ENCODE results near the gene CPNE8.

CPNE8 gene

DNA sequence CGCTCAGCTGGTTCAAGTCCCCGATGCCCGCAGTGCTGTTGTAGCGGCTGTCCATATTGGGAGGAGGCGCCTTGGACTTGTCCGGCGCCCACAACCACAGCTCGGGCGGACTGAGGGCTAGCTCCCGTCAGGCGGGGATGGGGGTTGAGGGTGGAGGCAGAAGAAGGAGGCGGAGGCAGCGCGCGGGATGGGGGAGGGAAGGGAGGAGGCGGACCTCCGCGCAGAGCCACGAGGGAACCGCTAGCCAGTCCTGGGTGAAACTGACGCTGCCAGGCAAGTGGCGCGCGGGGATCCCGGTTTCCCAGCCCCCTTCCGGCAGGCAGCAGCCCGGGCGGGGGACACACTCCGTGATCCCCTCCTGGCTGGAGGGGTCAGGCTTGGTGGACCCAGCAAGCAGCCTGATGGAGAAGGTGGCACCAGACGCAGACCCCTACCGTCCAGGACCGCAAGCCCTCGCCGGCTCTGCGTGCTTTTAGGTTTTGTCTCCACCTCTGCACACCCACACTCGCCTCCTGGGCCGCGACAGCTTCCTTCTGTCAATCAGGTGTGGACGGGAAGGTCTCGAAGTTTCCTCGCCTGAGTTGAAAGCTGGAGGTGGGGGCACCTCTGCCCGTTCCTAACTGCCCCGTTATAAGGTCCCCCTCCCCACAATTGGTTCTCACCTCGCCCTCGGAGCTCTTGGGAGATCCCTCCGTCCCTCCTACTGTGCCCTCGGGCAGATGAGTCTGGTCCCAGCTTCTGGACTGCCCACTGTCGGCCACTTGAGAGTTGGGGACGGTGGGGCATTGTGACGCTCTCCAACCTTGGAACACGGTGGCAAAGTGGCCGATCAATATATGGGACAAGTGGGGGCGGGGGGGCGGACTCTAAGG is at the start of gene CPNE8:
CPNE8 (minus strand) TSS at position 112 of the 872 bp plus-strand sequence; CDS start at position 55, 57 bp downstream.
- DNase-seq (ENCODE audit: low spot score), result no peak

DNA sequence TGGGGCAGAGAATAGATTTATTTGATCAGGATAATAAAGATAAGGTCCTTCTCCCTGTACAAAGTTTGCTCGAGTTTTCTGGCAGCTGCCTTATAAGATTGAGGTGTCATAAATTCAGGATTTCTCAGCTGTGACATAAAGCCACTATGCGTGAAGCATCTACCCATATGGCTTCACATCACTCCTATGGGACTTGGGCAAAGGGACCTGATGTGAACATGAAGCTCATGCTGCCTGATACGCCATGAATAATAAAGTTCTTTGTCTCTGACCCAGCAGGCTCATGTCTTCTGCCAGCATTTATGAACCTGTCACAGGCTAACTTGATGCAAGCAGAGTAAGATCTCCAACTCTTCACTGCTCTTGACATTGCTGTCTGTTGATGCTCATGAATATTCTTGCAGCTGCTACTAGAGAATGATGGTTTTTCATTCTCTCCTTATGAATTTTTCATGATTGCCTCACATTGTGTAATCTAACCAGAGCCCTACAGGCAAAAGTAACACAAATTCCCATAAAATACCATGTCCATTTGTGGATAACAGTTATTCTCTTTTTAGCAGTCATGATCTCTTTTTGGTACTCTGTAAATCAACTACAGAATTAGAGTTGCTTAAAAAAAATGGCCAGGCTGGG is 49.0 kb upstream of the CPNE8 start:
- DNase-seq (ENCODE audit: low spot score), result no peak

DNA sequence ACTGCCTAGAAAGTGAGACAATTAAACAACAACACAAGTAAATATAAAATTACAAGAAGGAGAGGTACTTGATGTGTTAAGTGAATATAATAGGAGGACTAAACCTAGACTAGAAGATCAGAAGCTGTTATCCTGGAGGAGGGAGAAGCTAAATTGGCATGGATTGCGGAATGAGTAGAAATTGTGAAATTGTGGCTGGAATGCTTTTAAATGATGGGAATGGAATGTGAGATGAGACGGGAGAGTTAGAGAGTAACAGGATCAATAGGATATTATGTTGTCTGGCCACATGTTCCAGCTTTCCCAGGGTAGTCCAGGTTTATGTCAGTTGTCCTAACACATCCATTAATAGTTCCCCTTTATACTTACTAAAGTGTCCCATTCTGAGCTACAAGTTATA is 44.0 kb upstream of the CPNE8 start:
- no peak for DNase-seq (ENCODE audit: low spot score)

GRCh38 chr12:38934686-38935085 is 29.3 kb upstream of the CPNE8 start:
- no peak for DNase-seq (ENCODE audit: low spot score)

GRCh38 chr12:38934078-38934584 is 28.7 kb upstream of the CPNE8 start:
- peak; percentile 13 for DNase-seq (ENCODE audit: low spot score)

DNA sequence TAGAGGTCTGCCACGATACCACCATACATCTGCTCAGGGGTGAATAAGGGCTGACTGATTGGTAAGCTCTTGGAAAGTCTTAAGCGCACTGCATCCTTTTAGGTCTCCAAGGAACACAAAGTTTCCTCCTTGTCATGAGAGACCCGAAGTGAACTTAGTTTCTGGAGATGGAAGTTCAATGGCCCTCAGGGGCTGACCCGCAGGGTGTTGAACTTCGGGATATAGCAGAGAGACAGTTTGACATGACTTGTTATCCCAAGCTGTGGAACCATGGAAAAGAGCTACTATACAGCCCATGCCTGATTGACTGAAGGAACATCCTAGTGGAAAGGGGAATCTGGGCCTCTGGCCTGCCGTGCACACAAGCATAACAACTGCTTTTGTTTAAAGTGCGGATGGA is 26.9 kb upstream of the CPNE8 start:
- DNase-seq (ENCODE audit: low spot score), result no peak

GRCh38 chr12:38931461-38931860 is 26.1 kb upstream of the CPNE8 start:
- no peak for DNase-seq (ENCODE audit: low spot score)

DNA sequence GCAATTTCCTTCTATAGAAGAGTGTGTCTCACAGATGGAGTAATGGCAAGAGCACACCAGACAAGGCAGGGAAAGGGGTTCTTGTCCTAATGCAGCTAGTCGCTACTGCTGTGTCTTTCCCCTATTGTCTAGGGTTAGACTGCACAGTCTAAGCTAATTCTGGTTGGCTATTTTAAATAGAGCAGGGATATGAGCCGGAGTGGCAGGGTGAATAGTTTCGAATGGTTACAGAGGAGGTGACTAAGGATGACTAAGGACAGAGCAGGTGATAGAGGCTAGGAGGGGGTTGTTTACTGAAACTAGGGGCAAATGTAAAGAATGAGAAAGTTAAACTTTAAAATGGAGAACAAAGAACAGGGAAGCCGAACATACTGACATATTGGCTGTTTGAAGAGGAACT is 25.6 kb upstream of the CPNE8 start:
- no peak for DNase-seq (ENCODE audit: low spot score)

- DNase-seq (ENCODE audit: low spot score), result no peak
These were observed 21.1 kb upstream of the CPNE8 start for GRCh38 chr12:38926501-38926900.

DNA sequence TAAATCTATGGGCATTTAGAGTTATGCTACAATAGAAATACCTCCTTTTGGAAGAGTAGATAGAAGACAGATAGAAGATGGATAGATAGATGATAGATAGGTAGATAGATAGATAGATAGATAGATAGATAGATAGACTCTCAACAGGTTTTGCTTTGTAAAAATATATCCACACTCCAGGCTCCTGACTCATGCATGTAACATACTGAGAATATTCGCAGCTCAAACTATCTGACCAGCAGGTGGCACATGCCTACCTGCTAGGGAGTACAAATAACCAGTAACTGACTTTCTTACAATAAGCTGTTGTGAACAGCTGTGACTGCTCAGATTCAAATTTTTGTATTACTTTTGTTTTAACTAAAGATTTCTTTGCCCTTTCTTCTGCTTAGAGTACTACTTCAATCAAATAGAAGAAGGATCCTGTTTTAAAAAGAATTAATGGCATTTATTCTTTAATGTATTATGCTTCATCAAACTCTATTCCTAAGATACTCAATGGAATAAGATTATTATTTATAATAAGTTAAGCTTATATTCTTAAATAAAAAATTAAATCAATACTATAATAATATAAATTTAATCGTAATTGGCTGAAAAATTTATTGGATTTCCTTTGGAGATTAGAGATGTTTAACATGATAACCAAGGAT is 15.8 kb upstream of the CPNE8 start:
- DNase-seq (ENCODE audit: low spot score), result no peak

DNA sequence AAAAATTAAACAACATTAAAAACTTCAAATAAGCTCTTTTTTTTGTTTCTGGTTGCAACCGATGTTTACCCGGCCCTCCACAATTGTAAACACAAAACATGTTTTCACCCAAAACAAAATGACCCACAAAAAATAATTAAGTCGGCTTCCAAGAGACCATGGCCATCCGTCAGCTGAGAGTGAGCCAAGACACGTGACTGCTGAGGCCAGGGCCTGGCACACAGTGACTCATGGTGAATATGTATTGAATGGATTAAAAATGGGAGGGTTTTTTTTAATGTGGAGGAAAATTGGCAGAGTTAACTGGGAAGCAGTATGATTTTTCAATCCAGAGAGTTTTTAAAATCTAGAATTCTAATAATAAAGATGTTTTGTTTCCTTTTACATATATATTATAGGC is 13.8 kb upstream of the CPNE8 start:
- DNase-seq (ENCODE audit: low spot score), result no peak

- no peak for DNase-seq (ENCODE audit: low spot score)
These were observed 10.2 kb upstream of the CPNE8 start for GRCh38 chr12:38915429-38916182.

GRCh38 chr12:38912116-38912515 is 6.7 kb upstream of the CPNE8 start:
- no peak for DNase-seq (ENCODE audit: low spot score)

DNA sequence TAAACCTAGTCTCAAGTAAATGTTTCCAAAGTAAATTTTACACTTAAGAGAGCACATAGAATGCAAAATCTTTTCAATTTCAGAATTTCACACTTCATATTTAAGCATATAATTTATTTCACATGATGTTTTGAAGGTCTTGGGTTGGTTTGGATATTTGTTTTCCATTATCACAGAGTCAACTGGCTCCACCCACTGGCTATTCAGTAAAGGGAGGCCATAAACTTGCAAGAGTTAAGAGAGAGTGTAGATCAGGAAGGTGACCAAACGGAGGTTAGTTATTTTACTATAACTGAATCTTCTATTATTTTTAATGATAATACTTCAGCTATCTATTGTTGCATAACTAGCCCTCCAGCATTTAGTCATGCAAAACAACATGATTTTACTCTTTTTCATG is 6.2 kb upstream of the CPNE8 start:
- no peak for DNase-seq (ENCODE audit: low spot score)

GRCh38 chr12:38907201-38907923 is 2.0 kb upstream of the CPNE8 start:
- DNase-seq (ENCODE audit: low spot score), result no peak

- peak; percentile 40 for DNase-seq (ENCODE audit: low spot score)
These were observed 1.2 kb upstream of the CPNE8 start for GRCh38 chr12:38906482-38907200.

DNA sequence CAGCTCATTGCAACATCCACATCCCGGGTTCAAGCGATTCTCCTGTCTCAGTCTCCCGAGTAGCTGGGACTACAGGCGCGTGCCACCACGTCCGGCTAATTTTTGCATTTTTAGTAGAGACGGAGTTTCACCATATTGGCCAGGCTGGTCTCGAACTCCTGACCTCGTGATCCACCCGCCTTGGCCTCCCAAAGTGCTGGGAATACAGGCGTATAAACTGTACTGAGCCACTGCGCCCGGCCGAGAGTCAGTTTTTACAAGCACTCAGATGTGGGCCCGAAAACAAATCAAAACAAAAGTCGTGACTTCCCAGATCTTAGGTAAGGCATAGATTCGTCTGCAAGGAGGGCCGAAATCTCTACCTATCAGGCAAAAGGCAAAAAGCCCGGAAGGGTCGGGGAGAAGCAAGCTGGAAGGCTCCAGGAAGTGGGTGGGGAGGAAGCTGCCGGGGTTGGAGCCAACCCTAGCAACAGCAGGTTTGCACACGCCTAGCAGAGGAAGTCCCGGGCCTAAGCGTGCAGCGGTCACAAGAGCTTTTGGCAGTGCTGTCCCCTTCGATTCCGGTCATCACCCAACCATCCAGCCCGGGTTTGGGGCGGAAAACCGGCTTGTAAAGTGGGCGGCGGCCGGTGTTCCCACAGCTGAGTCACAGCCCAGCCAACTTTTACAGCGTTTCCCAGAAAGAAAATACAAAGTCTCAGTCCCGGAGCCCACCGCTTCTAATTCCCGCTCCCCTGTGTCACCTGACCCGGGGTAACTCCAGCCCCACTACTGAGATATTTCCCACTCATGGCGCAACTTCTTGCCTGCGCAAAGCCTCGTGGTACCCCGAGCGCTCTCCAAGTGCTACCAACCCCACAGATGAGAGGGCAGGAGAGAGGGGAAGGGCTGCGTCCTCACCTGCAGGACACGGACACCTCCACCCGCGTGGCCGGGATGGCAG is 583 bp downstream of the CPNE8 start:
- no peak for DNase-seq (ENCODE audit: low spot score)

DNA sequence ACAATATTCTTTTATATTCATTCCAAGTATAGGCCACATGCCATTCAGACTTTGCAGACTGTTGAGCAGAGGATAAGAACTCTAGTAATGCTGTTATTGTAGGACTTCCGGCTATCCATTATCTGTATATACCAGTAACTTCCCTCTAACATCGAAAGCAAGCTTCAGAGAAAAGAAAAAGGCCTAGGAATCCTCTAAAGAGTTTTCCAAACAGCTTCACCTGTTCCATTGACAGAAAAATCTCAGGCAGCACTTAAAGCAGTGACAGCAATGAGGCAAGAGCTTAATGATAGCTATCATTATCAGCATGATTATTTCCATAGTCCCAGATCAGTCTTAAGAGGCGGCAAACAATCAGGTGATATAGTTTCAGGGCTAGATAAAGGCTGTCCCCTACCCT is 1.8 kb downstream of the CPNE8 start:
- no peak for DNase-seq (ENCODE audit: low spot score)

GRCh38 chr12:38898001-38898684 is 7.2 kb downstream of the CPNE8 start:
- DNase-seq (ENCODE audit: low spot score), result no peak

Measured in hematopoietic multipotent progenitor cell treated with erythropoietin and hydrocortisone succinate and interleukin-3 and kit ligand, for 15 days (in vitro differentiated cells).